ENCODE results near the gene THAP4.
A peak's percentile ranks its signal among the peaks of the same experiment; 100 is the strongest.
"Not testable (repeated sequence)": the region's sequence is repeated elsewhere in the genome, so short reads cannot be mapped to it uniquely, and the experiment has no call there.

THAP4 gene

DNA sequence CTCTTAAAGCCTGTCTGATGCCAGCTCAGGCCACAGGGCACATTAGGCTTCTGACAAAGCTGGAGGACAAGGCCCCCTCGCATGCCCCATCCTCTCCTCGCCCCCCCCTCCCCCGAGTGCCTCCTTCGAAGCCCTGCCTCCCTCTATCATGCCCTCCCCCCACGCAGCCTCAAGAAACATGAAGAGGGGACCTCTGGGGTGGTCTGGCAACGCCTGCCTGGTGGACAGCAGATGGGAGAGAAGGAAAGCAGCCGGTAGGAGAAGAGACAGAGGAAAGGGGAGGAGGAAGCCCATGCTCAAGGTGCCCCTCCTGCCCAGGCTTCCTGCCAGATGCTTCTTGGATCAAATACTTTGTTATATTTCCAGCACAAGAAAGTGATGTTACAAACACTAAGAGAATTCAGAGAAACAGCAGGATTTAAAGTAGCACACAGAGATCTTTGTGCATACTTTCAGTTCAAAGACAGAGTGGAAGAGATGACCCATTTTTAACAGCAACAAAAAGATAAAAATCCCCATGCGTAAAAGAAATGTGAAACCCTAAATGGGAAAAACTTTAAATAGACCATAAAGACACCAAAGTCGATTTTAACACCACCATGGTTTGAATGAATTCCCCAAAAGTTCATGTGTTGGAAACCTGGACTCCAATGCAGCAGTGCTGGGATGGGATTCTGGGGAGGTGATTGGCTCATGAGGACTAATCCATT is 59.4 kb downstream of the THAP4 start:
- no peak overlapping the region for H3K4me3 ChIP-seq
- DNase-seq, result peak in 1 of 2 donors; percentile 48
- intact Hi-C loops (cut with DNase I; ENCODE audit: low total_unique reads), result no loop called here
- no peak overlapping the region for H3K27ac ChIP-seq
- no peaks in the 10 kb centered on the region for H3K27me3 ChIP-seq
- H3K9me3 ChIP-seq, result peaks cover 0 to 3% (median 0%) of the 10 kb centered on the region in 3 donors
- H3K36me3 ChIP-seq, result peaks cover 4 to 37% (median 25%) of the 10 kb centered on the region in 3 donors
- TF ChIP-seq, protein P1, sequence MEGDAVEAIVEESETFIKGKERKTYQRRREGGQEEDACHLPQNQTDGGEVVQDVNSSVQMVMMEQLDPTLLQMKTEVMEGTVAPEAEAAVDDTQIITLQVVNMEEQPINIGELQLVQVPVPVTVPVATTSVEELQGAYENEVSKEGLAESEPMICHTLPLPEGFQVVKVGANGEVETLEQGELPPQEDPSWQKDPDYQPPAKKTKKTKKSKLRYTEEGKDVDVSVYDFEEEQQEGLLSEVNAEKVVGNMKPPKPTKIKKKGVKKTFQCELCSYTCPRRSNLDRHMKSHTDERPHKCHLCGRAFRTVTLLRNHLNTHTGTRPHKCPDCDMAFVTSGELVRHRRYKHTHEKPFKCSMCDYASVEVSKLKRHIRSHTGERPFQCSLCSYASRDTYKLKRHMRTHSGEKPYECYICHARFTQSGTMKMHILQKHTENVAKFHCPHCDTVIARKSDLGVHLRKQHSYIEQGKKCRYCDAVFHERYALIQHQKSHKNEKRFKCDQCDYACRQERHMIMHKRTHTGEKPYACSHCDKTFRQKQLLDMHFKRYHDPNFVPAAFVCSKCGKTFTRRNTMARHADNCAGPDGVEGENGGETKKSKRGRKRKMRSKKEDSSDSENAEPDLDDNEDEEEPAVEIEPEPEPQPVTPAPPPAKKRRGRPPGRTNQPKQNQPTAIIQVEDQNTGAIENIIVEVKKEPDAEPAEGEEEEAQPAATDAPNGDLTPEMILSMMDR (IDR thresholded peaks at IDR 0.05), result no peak
- no peaks in the 10 kb centered on the region for H3K4me1 ChIP-seq

DNA sequence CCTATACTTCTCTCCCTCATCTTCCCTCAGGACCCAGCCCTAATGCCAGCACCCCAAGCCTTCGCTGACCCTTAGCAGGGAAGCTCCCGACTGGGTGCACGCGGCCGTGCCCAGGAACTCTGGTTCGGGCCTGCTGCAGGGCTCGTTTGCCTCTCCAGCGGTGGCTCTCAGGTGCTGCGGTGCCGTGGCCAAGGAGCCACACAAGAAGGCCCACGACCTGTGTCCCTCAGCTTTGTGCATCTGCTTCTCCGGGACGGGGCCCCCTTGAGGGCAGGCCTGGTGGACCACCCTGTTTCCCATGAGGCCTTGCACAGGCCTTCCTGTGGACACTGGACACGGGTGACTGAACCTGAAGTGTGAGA is 60.7 kb downstream of the THAP4 start:
- H3K4me3 ChIP-seq, result no peak overlapping the region
- peaks cover 0 to 40% (median 26%) of the 10 kb centered on the region in 3 donors for H3K36me3 ChIP-seq
- intact Hi-C loops (cut with DNase I; ENCODE audit: low total_unique reads), result no loop called here
- no peaks in the 10 kb centered on the region for H3K9me3 ChIP-seq
- no peaks in the 10 kb centered on the region for H3K4me1 ChIP-seq
- TF ChIP-seq, protein P1 (IDR thresholded peaks at IDR 0.05), result no peak
- H3K27me3 ChIP-seq, result no peaks in the 10 kb centered on the region
- H3K27ac ChIP-seq, result no peak overlapping the region
- DNase-seq, result peak in 1 of 2 donors; percentile 62

- peaks cover 0 to 45% (median 21%) of the 10 kb centered on the region in 3 donors for H3K36me3 ChIP-seq
- no peaks in the 10 kb centered on the region for H3K27me3 ChIP-seq
- no peak overlapping the region for H3K27ac ChIP-seq
- H3K9me3 ChIP-seq, result no peaks in the 10 kb centered on the region
- intact Hi-C loops (cut with DNase I; ENCODE audit: low total_unique reads), result no loop called here
- no peak for DNase-seq
- TF ChIP-seq, protein P1 (IDR thresholded peaks at IDR 0.05), result no peak
- no peak overlapping the region for H3K4me3 ChIP-seq
- H3K4me1 ChIP-seq, result no peaks in the 10 kb centered on the region
These were observed 61.2 kb downstream of the THAP4 start for GRCh38 chr2:241575624-241576292.

- intact Hi-C loops (cut with DNase I; ENCODE audit: low total_unique reads), result no loop called here
- TF ChIP-seq, protein P1 (IDR thresholded peaks at IDR 0.05), result no peak
These were observed 61.9 kb downstream of the THAP4 start for GRCh38 chr2:241574911-241575623.

DNA sequence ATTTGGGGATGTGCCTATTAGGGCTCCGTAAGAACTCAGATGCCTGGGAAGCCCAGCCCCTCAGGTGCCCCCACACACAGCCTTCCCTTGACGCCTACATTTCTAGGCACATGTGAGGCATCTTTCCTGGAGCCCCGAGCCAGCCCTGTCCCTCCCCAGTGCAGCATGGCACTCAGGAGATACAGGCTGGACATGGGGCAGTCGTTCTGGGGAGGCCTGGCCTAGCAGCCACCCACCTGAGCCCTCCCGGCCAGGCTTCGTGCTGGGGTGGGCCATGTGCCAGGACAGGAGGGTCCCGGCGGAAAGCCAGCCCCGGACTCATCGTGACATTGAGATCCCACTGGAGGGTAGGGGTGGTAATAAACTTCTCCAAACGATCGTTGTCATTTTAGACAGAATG is 63.2 kb downstream of the THAP4 start:
- DNase-seq, result peak in 1 of 2 donors; percentile 55
- Histone ChIP-seq H3K4me3 (no peak overlapping the region), H3K9me3 (no peaks in the 10 kb centered on the region), H3K36me3 (peaks cover 0 to 54% (median 21%) of the 10 kb centered on the region in 3 donors), H3K27ac (no peak overlapping the region), H3K4me1 (no peaks in the 10 kb centered on the region), H3K27me3 (no peaks in the 10 kb centered on the region)
- intact Hi-C loops (cut with DNase I; ENCODE audit: low total_unique reads), result no loop called here
- TF ChIP-seq, protein P1 (IDR thresholded peaks at IDR 0.05), result no peak

More at GRCh38 chr2:241574911-241575623, 61.9 kb downstream of the THAP4 start:
- Histone ChIP-seq H3K27me3 (no peaks in the 10 kb centered on the region), H3K27ac (no peak overlapping the region), H3K36me3 (peaks cover 0 to 45% (median 21%) of the 10 kb centered on the region in 3 donors), H3K4me3 (no peak overlapping the region), H3K9me3 (no peaks in the 10 kb centered on the region), H3K4me1 (no peaks in the 10 kb centered on the region)
- DNase-seq, result peak in 1 of 2 donors; percentile 19

DNA sequence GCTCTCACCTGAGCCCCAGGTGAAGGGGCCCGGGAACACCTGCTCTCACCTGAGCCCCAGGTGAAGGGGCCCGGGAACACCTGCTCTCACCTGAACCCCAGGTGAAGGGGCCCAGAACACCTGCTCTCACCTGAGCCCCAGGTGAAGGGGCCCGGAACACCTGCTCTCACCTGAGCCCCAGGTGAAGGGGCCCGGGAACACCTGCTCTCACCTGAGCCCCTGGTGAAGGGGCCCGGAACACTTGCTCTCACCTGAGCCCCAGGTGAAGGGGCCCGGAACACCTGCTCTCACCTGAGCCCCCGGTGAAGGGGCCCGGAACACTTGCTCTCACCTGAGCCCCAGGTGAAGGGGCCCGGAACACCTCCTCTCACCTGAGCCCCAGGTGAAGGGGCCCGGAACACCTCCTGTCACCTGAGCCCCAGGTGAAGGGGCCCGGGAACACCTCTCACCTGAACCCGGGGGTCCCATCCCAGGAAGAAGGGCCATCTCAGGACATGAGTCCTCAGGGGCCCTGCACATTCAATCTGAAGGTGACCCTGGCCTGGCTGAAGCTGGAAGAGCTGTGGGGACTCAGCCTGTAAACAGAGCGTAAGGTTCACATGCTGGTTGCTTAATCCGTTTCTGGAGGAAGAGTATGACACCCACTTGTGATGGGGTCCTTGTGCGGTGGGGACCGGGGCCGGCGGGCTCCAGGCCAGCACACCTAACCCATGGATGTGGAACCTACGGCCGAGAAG is 63.9 kb downstream of the THAP4 start:
- H3K4me3 ChIP-seq; H3K27ac ChIP-seq; H3K4me1 ChIP-seq; H3K27me3 ChIP-seq; H3K9me3 ChIP-seq; intact Hi-C loops (cut with DNase I; ENCODE audit: low total_unique reads): not testable (repeated sequence)
- H3K36me3 ChIP-seq, result peaks cover 0 to 56% (median 21%) of the 10 kb centered on the region in 3 donors
- peak in 1 of 2 donors; percentile 41 for DNase-seq
